ENCODE measurements around the gene CLEC4E. TPM values are rescaled to one million over a fixed set of nuclear protein-coding genes. Genes with fewer than 3 reads are reported as not detected.

CLEC4E gene
- total RNA-seq, 1 donor, result not detected

DNA sequence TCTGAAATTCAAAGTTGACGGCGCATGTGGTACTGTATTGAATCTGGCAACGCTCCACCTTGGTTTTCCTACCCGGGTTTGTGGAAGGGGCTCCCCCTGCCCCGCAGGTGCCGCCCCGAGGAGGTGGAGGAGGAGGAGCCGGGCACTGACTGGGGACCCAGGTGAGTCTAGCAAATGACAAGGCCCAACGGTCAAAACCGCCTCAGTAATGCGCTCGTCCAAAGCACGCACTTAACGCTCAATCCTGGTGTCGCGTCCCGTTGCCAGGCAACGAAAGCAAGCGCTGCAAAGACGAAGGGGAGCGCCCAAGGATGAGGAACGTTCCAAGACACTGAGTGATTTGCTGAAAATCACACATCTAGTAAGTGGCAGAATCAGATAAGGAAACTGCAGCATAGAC lies 24.0 kb upstream of the CLEC4E start:
- TF ChIP-seq, protein P1, sequence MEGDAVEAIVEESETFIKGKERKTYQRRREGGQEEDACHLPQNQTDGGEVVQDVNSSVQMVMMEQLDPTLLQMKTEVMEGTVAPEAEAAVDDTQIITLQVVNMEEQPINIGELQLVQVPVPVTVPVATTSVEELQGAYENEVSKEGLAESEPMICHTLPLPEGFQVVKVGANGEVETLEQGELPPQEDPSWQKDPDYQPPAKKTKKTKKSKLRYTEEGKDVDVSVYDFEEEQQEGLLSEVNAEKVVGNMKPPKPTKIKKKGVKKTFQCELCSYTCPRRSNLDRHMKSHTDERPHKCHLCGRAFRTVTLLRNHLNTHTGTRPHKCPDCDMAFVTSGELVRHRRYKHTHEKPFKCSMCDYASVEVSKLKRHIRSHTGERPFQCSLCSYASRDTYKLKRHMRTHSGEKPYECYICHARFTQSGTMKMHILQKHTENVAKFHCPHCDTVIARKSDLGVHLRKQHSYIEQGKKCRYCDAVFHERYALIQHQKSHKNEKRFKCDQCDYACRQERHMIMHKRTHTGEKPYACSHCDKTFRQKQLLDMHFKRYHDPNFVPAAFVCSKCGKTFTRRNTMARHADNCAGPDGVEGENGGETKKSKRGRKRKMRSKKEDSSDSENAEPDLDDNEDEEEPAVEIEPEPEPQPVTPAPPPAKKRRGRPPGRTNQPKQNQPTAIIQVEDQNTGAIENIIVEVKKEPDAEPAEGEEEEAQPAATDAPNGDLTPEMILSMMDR (IDR thresholded peaks at IDR 0.05; ENCODE audit: insufficient read depth, low read depth, low read length), result no peak

DNA sequence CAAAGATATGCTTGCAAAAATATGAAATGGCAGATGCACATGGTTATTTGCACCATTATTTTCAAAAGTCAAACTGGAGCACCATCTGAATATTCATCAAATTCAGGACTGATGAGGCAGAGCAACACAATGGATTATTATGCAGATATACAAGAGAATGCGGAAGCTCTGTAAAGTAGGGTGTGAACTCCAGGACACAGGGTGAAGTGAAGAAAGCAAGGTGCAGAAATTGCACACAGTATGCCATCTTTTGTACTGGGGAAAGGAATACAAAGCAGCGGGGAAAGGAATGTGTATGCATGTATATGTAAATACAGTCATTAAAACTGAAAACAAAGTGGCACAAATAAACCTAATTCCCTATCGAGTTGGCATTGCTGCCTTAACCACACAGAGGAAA lies 22.7 kb upstream of the CLEC4E start:
- DNase-seq (ENCODE audit: low read depth), result no peak
- H3K4me3 ChIP-seq (ENCODE audit: low read depth, low read length), result no peak overlapping the region
- TF ChIP-seq, protein P1 (IDR thresholded peaks at IDR 0.05; ENCODE audit: insufficient read depth, low read depth, low read length), result no peak

More for the DNA sequence above, 24.0 kb upstream of the CLEC4E start:
- no peak overlapping the region for H3K4me3 ChIP-seq (ENCODE audit: low read depth, low read length)
- DNase-seq (ENCODE audit: low read depth), result no peak

- DNase-seq (ENCODE audit: low read depth), result no peak
- H3K4me3 ChIP-seq (ENCODE audit: low read depth, low read length), result no peak overlapping the region
- TF ChIP-seq, protein P1 (IDR thresholded peaks at IDR 0.05; ENCODE audit: insufficient read depth, low read depth, low read length), result no peak
These were observed 21.6 kb upstream of the CLEC4E start for GRCh38 chr12:8562310-8562709.

GRCh38 chr12:8561011-8561410 lies 20.3 kb upstream of the CLEC4E start:
- no peak for DNase-seq (ENCODE audit: low read depth)
- TF ChIP-seq, protein P1 (IDR thresholded peaks at IDR 0.05; ENCODE audit: insufficient read depth, low read depth, low read length), result no peak
- no peak overlapping the region for H3K4me3 ChIP-seq (ENCODE audit: low read depth, low read length)

DNA sequence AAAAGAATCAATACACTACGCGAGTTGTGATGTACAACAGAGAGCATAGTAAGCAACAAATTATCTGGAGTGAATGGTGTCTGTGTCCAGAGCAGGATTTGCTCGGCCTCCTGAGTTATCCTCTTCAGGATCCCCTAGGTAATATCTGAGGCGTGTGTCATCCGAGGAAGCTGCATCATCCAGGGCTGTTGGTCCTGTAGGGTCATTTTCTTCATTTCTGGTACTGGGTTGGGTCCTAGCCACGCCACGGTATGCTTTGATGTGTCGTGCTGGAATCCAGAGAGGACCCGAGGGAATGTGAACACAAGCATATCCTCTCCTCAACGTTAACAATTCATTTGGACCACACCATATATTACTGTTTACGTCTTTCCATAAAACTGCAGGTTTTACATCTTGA lies 19.0 kb upstream of the CLEC4E start:
- TF ChIP-seq, protein P1 (IDR thresholded peaks at IDR 0.05; ENCODE audit: insufficient read depth, low read depth, low read length), result no peak
- DNase-seq (ENCODE audit: low read depth), result no peak
- H3K4me3 ChIP-seq (ENCODE audit: low read depth, low read length), result no peak overlapping the region

GRCh38 chr12:8556531-8557097 lies 15.9 kb upstream of the CLEC4E start:
- no peak overlapping the region for H3K4me3 ChIP-seq (ENCODE audit: low read depth, low read length)
- TF ChIP-seq, protein P1 (IDR thresholded peaks at IDR 0.05; ENCODE audit: insufficient read depth, low read depth, low read length), result no peak
- DNase-seq (ENCODE audit: low read depth), result no peak
